Ascending aorta (tissue), 2 donors: ENCODE measurements around the gene NRP2. TPM values are rescaled to one million over a fixed set of nuclear protein-coding genes. Genes with fewer than 3 reads are reported as not detected.
A peak's percentile ranks its signal among the peaks of the same experiment; 100 is the strongest.

Source experiments
- DNase-seq, 2 donors: peaks; one replicate each; pipeline ENCODE4 v3.0.0-alpha.2; 2019; ENCODE audit warnings: low spot score in 2 of 2
- H3K27ac ChIP-seq, 2 donors: fragments of 200-600 bp; sonication (generic); one replicate each; pipeline ENCODE4 v1.5.1; 2016 to 2017; ENCODE audit warnings: mild to moderate bottlenecking in 1 of 2
- H3K27me3 ChIP-seq: fragments of 200-600 bp; sonication (generic); one replicate; pipeline ENCODE4 v1.5.1; 2017
- H3K36me3 ChIP-seq, 2 donors: fragments of 200-600 bp; sonication (generic); one replicate each; pipeline ENCODE4 v1.5.1; 2016
- H3K4me1 ChIP-seq, 2 donors: fragments of 200-600 bp; sonication (generic); one replicate each; pipeline ENCODE4 v1.5.1; 2016 to 2017; ENCODE audit warnings: mild to moderate bottlenecking in 1 of 2
- H3K4me3 ChIP-seq, 2 donors: fragments of 200-600 bp; sonication (generic); one replicate each; pipeline ENCODE4 v1.5.1; 2016 to 2017; ENCODE audit warnings: mild to moderate bottlenecking in 1 of 2
- H3K9me3 ChIP-seq, 2 donors: fragments of 200-600 bp; sonication (generic); one replicate each; pipeline ENCODE4 v1.5.1; 2016
- CTCF ChIP-seq, 3 experiments: fragments of 200-600 bp in 2 of 3; fragments of 450-650 bp in 1 of 3; sonication (generic) in 2 of 3; IDR thresholded peaks; one replicate each; pipeline ENCODE4 v1.5.1; 2016 to 2019; ENCODE audit warnings: antibody characterized with exemption in 3 of 3, mild to moderate bottlenecking in 1 of 3, moderate library complexity in 1 of 3
- intact Hi-C: fragments of 100-400 bp; cut with DNase I; formaldehyde crosslinking; loops from one replicate; pipeline ENCODE4 v1.15.1; 2023
- total RNA-seq: library from RNA; depleted of rRNA; stranded (reverse); fragments of >200 nt; gene quantifications from one replicate; pipeline ENCODE4 v1.1.0, GENCODE V29; 2016

NRP2 gene
- total RNA-seq, 1 donor from 2014 or later = 39.7 TPM

GRCh38 chr2:205680903-205681302, 1.4 kb upstream of the NRP2 start:
- TF ChIP-seq CTCF (IDR thresholded peaks at IDR 0.05) = no peak
- Histone ChIP-seq H3K4me3 (no peak overlapping the region), H3K27me3 (no peaks in the 10 kb centered on the region), H3K4me1 (peaks cover 0 to 12% of the 10 kb centered on the region in 2 donors), H3K9me3 (no peaks in the 10 kb centered on the region), H3K36me3 (no peaks in the 10 kb centered on the region), H3K27ac (no peak overlapping the region)
- no peak for DNase-seq
- intact Hi-C loops = loop anchor here (10.0 kb wide), 2 partner anchors 1136 to 1656 kb away; partner anchors contain the start of gene PARD3B

- intact Hi-C loops = loop anchor here (2.0 to 10.0 kb wide), 3 partner anchors 27 to 1657 kb away; partner anchors contain the start of gene PARD3B
Measured at GRCh38 chr2:205681401-205682238, 681 bp upstream of the NRP2 start.

GRCh38 chr2:205682971-205683501, 735 bp downstream of the NRP2 start:
- no peaks in the 10 kb centered on the region for H3K27me3 ChIP-seq

More at GRCh38 chr2:205681401-205682238, 681 bp upstream of the NRP2 start:
- H3K27ac ChIP-seq = peak overlapping the region; percentile 67 to 87
- no peaks in the 10 kb centered on the region for H3K27me3 ChIP-seq
- peaks cover 0 to 12% of the 10 kb centered on the region in 2 donors for H3K4me1 ChIP-seq
- no peaks in the 10 kb centered on the region for H3K36me3 ChIP-seq
- no peak for TF ChIP-seq CTCF (IDR thresholded peaks at IDR 0.05)
- H3K9me3 ChIP-seq = no peaks in the 10 kb centered on the region
- peak overlapping the region; percentile 85 to 86 for H3K4me3 ChIP-seq
- no peak for DNase-seq

GRCh38 chr2:205683502-205684367, 1.4 kb downstream of the NRP2 start:
- no peaks in the 10 kb centered on the region for H3K36me3 ChIP-seq
- H3K4me3 ChIP-seq = peak overlapping the region; percentile 85 to 86
- TF ChIP-seq CTCF (IDR thresholded peaks at IDR 0.05) = no peak
- intact Hi-C loops = loop anchor here (2.0 to 10.0 kb wide), 3 partner anchors 25 to 1659 kb away; partner anchors contain the start of gene PARD3B
- no peak for DNase-seq
- peaks cover 0 to 12% of the 10 kb centered on the region in 2 donors for H3K4me1 ChIP-seq
- no peaks in the 10 kb centered on the region for H3K9me3 ChIP-seq
- H3K27ac ChIP-seq = peak overlapping the region; percentile 67 to 87
- H3K27me3 ChIP-seq = no peaks in the 10 kb centered on the region

More at GRCh38 chr2:205682971-205683501, 735 bp downstream of the NRP2 start:
- Histone ChIP-seq H3K4me3 (peak overlapping the region; percentile 85 to 86), H3K4me1 (peaks cover 0 to 12% of the 10 kb centered on the region in 2 donors), H3K9me3 (no peaks in the 10 kb centered on the region), H3K27ac (peak overlapping the region; percentile 67 to 87), H3K36me3 (no peaks in the 10 kb centered on the region)
- no peak for TF ChIP-seq CTCF (IDR thresholded peaks at IDR 0.05)
- intact Hi-C loops = loop anchor here (2.0 to 10.0 kb wide), 3 partner anchors 26 to 1658 kb away; partner anchors contain the start of gene PARD3B
- DNase-seq = no peak

- no peaks in the 10 kb centered on the region for H3K27me3 ChIP-seq
- H3K27ac ChIP-seq = peak overlapping the region; percentile 71
- intact Hi-C loops = loop anchor here (5.0 to 10.0 kb wide), 3 partner anchors 72 to 1660 kb away; partner anchors contain the start of gene PARD3B
- DNase-seq = no peak
- peaks cover 0 to 12% of the 10 kb centered on the region in 2 donors for H3K4me1 ChIP-seq
- no peaks in the 10 kb centered on the region for H3K36me3 ChIP-seq
- H3K9me3 ChIP-seq = no peaks in the 10 kb centered on the region
- TF ChIP-seq CTCF (IDR thresholded peaks at IDR 0.05) = no peak
- peak overlapping the region; percentile 85 to 86 for H3K4me3 ChIP-seq
Measured at GRCh38 chr2:205684871-205685313, 2.6 kb downstream of the NRP2 start.
